ENCODE measurements around the gene PROCA1. TPM values are rescaled to one million over a fixed set of nuclear protein-coding genes. Genes with fewer than 3 reads are reported as not detected.

The PROCA1 gene
- total and polyA plus RNA-seq, 9 donors, result 2.7 to 6.7 (median 5.0) TPM

DNA sequence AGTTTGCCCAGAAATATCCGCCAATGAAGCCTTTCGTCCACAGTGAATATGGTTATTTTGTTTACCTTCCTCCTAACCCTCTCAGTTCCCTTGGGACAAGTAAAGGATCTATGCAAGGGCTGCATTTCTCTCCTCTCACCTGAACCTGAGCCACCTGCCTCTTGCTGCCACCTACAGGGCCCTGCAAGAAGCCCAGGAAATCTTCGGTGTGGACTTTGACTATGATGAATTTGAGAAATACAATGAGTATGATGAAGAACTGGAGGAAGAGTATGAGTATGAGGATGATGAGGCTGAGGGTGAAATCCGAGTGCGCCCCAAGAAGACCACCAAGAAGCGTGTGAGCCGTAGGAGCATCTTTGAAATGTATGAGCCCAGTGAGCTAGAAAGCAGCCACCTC lies 35.7 kb downstream of the PROCA1 start:
- Histone ChIP-seq H3K4me1 (ENCODE audit: insufficient read depth) (no peaks in the 10 kb centered on the region), H3K27me3 (no peaks in the 10 kb centered on the region), H3K36me3 (no peaks in the 10 kb centered on the region), H3K4me3 (no peak overlapping the region), H3K9me3 (no peaks in the 10 kb centered on the region), H3K27ac (no peak overlapping the region)
- intact Hi-C loops (cut with DNase I), result loop anchor here in 1 of 4 donors (2.0 kb wide), 1 partner anchor 19 kb away; no protein-coding TSS in a partner anchor
- WGBS, 3 donors, result 80 to 84% (median 83%) methylated on average over 7 of the region's 7 CpGs
- TF ChIP-seq, protein P1, sequence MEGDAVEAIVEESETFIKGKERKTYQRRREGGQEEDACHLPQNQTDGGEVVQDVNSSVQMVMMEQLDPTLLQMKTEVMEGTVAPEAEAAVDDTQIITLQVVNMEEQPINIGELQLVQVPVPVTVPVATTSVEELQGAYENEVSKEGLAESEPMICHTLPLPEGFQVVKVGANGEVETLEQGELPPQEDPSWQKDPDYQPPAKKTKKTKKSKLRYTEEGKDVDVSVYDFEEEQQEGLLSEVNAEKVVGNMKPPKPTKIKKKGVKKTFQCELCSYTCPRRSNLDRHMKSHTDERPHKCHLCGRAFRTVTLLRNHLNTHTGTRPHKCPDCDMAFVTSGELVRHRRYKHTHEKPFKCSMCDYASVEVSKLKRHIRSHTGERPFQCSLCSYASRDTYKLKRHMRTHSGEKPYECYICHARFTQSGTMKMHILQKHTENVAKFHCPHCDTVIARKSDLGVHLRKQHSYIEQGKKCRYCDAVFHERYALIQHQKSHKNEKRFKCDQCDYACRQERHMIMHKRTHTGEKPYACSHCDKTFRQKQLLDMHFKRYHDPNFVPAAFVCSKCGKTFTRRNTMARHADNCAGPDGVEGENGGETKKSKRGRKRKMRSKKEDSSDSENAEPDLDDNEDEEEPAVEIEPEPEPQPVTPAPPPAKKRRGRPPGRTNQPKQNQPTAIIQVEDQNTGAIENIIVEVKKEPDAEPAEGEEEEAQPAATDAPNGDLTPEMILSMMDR (IDR thresholded peaks at IDR 0.05), result no peak
- no peak for TF ChIP-seq EP300 (IDR thresholded peaks at IDR 0.05)
- TF ChIP-seq POLR2A (IDR thresholded peaks at IDR 0.05), result no peak
- DNase-seq, result no peak

DNA sequence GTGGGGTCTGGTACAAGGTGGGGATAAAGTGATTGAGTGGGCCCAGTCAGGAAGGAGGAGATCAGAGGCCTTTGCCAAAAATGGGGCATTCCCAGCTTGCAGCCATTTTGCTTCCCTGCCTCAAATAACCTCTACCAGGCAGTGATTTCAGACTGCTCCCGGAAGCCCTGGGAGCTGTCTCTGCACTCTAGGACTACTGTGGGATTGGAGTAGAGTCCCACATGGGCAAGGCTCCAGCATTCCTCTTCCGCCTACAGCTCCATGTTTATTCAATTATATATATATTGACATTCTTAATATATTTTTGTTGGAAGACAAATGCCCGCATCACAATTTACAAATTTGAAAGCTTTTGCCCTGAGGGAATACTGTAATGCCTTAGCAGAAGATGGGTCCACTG lies 36.2 kb downstream of the PROCA1 start:
- Histone ChIP-seq H3K27ac (no peak overlapping the region), H3K36me3 (no peaks in the 10 kb centered on the region), H3K4me1 (ENCODE audit: insufficient read depth) (no peaks in the 10 kb centered on the region), H3K9me3 (no peaks in the 10 kb centered on the region), H3K27me3 (no peaks in the 10 kb centered on the region), H3K4me3 (no peak overlapping the region)
- DNase-seq, result no peak
- intact Hi-C loops (cut with DNase I), result no loop called here
- TF ChIP-seq EP300 (IDR thresholded peaks at IDR 0.05) (no peak), POLR2A (IDR thresholded peaks at IDR 0.05) (no peak)
- TF ChIP-seq, protein P1 (IDR thresholded peaks at IDR 0.05), result no peak
- 40 to 67% (median 52%) methylated on average over 3 of the region's 3 CpGs for WGBS, 3 donors

DNA sequence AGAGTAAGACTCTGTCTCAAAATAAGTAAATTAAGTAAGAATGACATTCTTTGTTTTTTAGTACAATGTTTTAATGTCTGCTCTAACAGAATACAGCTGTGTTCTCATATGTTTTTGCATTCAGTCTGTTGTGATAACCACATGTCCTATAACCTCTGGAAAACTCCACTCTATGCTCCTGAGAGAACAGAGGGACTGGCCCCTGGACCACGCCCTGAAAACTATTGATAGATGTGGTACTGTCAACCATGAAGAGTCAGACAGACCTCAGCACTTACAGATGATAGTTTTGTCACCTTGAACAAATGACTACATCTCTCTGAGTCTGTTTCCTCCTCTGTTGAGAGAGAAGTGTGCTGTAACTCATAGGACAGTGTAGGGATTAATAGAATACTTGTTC lies 41.8 kb downstream of the PROCA1 start:
- Histone ChIP-seq H3K27ac (no peak overlapping the region), H3K9me3 (no peaks in the 10 kb centered on the region), H3K4me3 (no peak overlapping the region), H3K27me3 (no peaks in the 10 kb centered on the region), H3K36me3 (no peaks in the 10 kb centered on the region), H3K4me1 (ENCODE audit: insufficient read depth) (peaks cover 1% of the 10 kb centered on the region)
- DNase-seq, result no peak
- TF ChIP-seq EP300 (IDR thresholded peaks at IDR 0.05) (no peak), POLR2A (IDR thresholded peaks at IDR 0.05) (no peak)
- TF ChIP-seq, protein P1 (IDR thresholded peaks at IDR 0.05), result no peak
- intact Hi-C loops (cut with DNase I), result no loop called here
- 94 to 100% (median 100%) methylated on average over 1 of the region's 1 CpG for WGBS, 3 donors

DNA sequence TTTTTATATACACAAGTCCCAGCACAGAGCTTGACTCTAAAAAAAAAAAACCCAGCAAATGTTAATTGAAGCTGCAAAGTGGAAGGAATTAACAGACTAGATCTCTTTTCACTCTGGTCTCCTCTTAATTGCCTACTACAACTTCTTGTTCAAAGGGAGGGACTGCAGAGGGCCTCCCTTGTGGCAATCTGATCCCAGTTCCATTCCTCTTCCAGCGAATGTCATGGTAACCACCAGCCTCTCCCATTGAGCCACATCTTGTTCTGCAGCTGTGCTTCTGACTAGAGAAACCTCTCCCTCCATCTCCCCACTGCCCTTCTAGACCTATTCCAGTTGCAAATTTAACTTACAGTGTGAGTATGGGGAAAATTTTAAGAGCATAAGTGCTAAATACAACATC lies 43.8 kb downstream of the PROCA1 start:
- H3K4me1 ChIP-seq (ENCODE audit: insufficient read depth), result peaks cover 6% of the 10 kb centered on the region
- 75 to 86% (median 82%) methylated on average over 1 of the region's 1 CpG for WGBS, 3 donors
- no peaks in the 10 kb centered on the region for H3K27me3 ChIP-seq
- H3K27ac ChIP-seq, result no peak overlapping the region
- TF ChIP-seq, protein P1 (IDR thresholded peaks at IDR 0.05), result no peak
- TF ChIP-seq EP300 (IDR thresholded peaks at IDR 0.05) (no peak), POLR2A (IDR thresholded peaks at IDR 0.05) (no peak)
- no peak overlapping the region for H3K4me3 ChIP-seq
- H3K36me3 ChIP-seq, result no peaks in the 10 kb centered on the region
- intact Hi-C loops (cut with DNase I), result no loop called here
- no peak for DNase-seq
- H3K9me3 ChIP-seq, result no peaks in the 10 kb centered on the region

All from ovary (tissue), 9 donors.